ENCODE results near the gene NTRK1. TPM values are rescaled to one million over a fixed set of nuclear protein-coding genes. Genes with fewer than 3 reads are reported as not detected.

The NTRK1 gene
- total and polyA plus RNA-seq, 4 experiments from 2014 or later, result 0.23 TPM; not detected in 3

DNA sequence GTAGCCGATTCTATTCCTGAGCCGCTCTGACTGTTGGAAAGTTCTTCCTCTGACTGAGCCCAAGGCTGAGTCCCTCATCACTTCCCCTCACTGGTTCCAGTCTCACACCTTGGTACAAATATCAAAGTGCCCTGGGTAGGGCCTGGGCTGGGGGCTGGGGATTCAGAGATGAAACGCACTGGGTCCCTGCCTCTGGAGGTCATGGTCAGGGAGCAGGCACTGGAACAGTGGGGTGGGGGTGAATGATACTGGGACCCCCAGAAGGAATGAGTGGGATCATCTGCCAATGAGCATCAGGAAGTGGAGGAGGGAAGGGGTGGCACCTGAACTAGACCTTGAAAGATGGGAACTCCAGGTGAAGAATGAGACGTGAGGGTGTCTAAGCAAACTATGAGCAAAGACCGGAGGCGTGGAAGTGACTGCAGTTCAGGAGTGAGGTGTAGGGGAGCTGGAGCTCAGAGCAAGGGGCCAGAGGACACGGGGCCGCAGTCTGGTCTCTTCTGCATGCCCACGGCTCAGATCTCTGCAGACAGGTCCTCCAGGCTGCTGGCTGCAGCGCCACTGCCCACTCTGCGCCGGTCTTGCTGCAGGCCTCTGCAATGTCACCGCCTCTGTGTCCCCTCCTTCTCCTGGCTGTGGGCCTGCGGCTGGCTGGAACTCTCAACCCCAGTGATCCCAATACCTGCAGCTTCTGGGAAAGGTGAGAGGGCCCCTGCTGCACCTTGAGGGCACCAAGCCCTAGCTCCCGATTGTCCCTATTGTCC lies 42.8 kb downstream of the NTRK1 start:
- DNase-seq, result peak in 1 of 5 donors; percentile 6
- no peaks in the 10 kb centered on the region for H3K36me3 Mint-ChIP-seq
- H3K27ac ChIP-seq (ENCODE audit: low read depth, low read length), result no peak overlapping the region
- H3K4me1 ChIP-seq (ENCODE audit: insufficient read depth, low read length), result no peaks in the 10 kb centered on the region
- peaks cover 15 to 24% of the 10 kb centered on the region in 2 donors for H3K27me3 Mint-ChIP-seq
- no peaks in the 10 kb centered on the region for H3K27me3 ChIP-seq (ENCODE audit: insufficient read depth, low read length)
- H3K4me3 Mint-ChIP-seq, result no peak overlapping the region
- H3K27ac Mint-ChIP-seq, result no peak overlapping the region
- no peaks in the 10 kb centered on the region for H3K36me3 ChIP-seq (ENCODE audit: insufficient read depth, low read length)
- intact Hi-C loops (cut with micrococcal nuclease), result no loop called here
- peaks cover 0 to 2% (median under 1%) of the 10 kb centered on the region in 4 donors for H3K4me1 Mint-ChIP-seq
- ChIA-PET CTCF (ENCODE audit: partially characterized antibody) (no interaction called here), POLR2A (ENCODE audit: partially characterized antibody) (no interaction called here)
- no peaks in the 10 kb centered on the region for H3K9me3 ChIP-seq (ENCODE audit: control insufficient read depth in 1 of 2, low read length in 2 of 2)
- no peak overlapping the region for H3K4me3 ChIP-seq (ENCODE audit: low read length in 2 of 2)
- H3K9me3 Mint-ChIP-seq, result no peaks in the 10 kb centered on the region

DNA sequence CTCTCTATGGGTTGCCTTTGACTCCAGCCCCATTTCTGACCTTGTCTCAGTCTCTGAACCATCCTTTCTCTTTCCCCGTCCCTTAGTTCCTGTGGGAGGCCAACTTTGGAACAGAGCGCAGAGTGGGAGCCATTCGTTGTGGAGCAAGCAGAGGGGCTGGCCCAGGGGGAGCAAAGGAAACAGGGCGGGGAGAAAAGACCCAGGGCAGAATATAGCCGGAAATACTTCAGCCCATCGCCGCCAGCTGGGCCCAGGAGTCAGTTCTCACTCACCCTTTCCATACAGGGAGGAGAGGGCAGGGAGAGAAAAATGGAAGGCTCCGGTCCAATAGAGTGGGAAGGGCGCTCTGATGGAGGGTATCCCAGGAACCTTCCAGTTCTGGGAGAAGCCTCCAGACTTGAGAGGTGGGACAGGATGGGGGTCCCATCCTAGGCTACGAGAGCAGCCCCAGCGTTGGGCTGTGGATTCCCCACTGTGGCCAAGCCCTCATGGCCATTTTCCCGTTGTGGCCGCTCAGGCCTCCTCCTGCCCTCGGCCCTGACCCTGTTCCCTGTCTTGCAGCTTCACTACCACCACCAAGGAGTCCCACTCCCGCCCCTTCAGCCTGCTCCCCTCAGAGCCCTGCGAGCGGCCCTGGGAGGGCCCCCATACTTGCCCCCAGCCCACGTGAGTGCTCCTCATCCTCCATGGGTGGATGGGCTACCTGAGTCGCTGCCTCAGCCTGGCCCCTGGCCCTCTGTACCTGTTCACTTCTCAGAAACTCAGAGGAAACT lies 43.7 kb downstream of the NTRK1 start:
- Histone ChIP-seq H3K9me3 (ENCODE audit: control insufficient read depth in 1 of 2, low read length in 2 of 2) (no peaks in the 10 kb centered on the region), H3K4me1 (ENCODE audit: insufficient read depth, low read length) (no peaks in the 10 kb centered on the region), H3K27me3 (ENCODE audit: insufficient read depth, low read length) (no peaks in the 10 kb centered on the region), H3K27ac (ENCODE audit: low read depth, low read length) (no peak overlapping the region), H3K4me3 (ENCODE audit: low read length in 2 of 2) (no peak overlapping the region), H3K36me3 (ENCODE audit: insufficient read depth, low read length) (no peaks in the 10 kb centered on the region)
- DNase-seq, result peak in 1 of 5 donors; percentile 30
- Mint-ChIP-seq H3K9me3 (no peaks in the 10 kb centered on the region), H3K36me3 (no peaks in the 10 kb centered on the region), H3K27ac (no peak overlapping the region), H3K4me3 (no peak overlapping the region), H3K27me3 (peaks cover 10 to 23% of the 10 kb centered on the region in 2 donors), H3K4me1 (peaks cover 0 to 2% (median under 1%) of the 10 kb centered on the region in 4 donors)
- POLR2A ChIA-PET (ENCODE audit: partially characterized antibody), result no interaction called here
- CTCF ChIA-PET (ENCODE audit: partially characterized antibody), result no interaction called here
- intact Hi-C loops (cut with micrococcal nuclease), result no loop called here

DNA sequence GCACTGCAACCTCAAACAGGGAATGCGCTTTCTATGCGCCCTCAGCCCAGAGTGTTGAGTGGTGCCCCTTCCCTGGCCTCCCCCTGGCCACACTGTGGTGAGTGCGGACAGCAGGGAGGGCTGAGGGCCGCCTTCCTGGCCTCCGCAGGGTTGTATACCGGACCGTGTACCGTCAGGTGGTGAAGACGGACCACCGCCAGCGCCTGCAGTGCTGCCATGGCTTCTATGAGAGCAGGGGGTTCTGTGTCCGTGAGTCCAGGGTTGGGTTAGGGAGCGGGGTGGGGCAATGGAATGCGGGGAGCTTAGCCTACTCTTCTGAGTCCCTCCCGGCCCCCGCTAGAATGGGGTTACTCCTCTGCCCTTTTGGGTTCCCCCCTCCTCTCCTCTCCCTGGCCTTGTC lies 44.5 kb downstream of the NTRK1 start:
- H3K9me3 Mint-ChIP-seq, result no peaks in the 10 kb centered on the region
- no peak for DNase-seq
- peaks cover 0 to 2% (median under 1%) of the 10 kb centered on the region in 4 donors for H3K4me1 Mint-ChIP-seq
- no peak overlapping the region for H3K4me3 Mint-ChIP-seq
- CTCF ChIA-PET (ENCODE audit: partially characterized antibody), result no interaction called here
- H3K27me3 Mint-ChIP-seq, result peaks cover 8 to 24% of the 10 kb centered on the region in 2 donors
- peak overlapping the region in 1 of 7 donors; percentile 51 for H3K27ac Mint-ChIP-seq
- Histone ChIP-seq H3K4me3 (ENCODE audit: low read length in 2 of 2) (no peak overlapping the region), H3K27ac (ENCODE audit: low read depth, low read length) (no peak overlapping the region), H3K36me3 (ENCODE audit: insufficient read depth, low read length) (no peaks in the 10 kb centered on the region), H3K9me3 (ENCODE audit: control insufficient read depth in 1 of 2, low read length in 2 of 2) (no peaks in the 10 kb centered on the region), H3K27me3 (ENCODE audit: insufficient read depth, low read length) (no peaks in the 10 kb centered on the region), H3K4me1 (ENCODE audit: insufficient read depth, low read length) (no peaks in the 10 kb centered on the region)
- intact Hi-C loops (cut with micrococcal nuclease), result no loop called here
- H3K36me3 Mint-ChIP-seq, result no peaks in the 10 kb centered on the region
- POLR2A ChIA-PET (ENCODE audit: partially characterized antibody), result no interaction called here

DNA sequence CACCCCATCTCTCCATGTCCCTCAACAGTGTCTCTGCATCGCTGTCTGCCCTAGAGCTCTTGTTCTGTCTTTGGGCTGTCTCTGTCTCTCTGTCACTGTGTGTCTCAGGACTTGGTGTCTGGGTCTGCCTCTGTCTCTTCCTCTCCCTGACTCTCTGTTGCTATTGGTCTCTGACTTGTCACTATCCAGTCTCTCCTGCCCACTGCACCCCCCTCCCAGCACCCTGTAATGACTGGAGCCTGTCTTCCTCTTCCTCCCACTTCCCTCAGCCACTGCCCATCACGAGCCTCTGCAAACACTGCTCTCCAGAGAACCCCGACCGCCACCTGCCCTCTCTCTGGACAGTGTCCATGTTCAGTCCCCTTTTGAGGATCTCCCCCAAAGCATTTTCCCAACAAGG lies 45.0 kb downstream of the NTRK1 start:
- Histone ChIP-seq H3K27me3 (ENCODE audit: insufficient read depth, low read length) (peaks cover 3% of the 10 kb centered on the region), H3K4me1 (ENCODE audit: insufficient read depth, low read length) (no peaks in the 10 kb centered on the region), H3K36me3 (ENCODE audit: insufficient read depth, low read length) (no peaks in the 10 kb centered on the region), H3K9me3 (ENCODE audit: control insufficient read depth in 1 of 2, low read length in 2 of 2) (no peaks in the 10 kb centered on the region), H3K27ac (ENCODE audit: low read depth, low read length) (no peak overlapping the region), H3K4me3 (ENCODE audit: low read length in 2 of 2) (no peak overlapping the region)
- peaks cover 0 to 2% (median under 1%) of the 10 kb centered on the region in 4 donors for H3K4me1 Mint-ChIP-seq
- intact Hi-C loops (cut with micrococcal nuclease), result no loop called here
- no peak overlapping the region for H3K4me3 Mint-ChIP-seq
- H3K36me3 Mint-ChIP-seq, result no peaks in the 10 kb centered on the region
- POLR2A ChIA-PET (ENCODE audit: partially characterized antibody), result no interaction called here
- CTCF ChIA-PET (ENCODE audit: partially characterized antibody), result no interaction called here
- no peaks in the 10 kb centered on the region for H3K9me3 Mint-ChIP-seq
- H3K27ac Mint-ChIP-seq, result peak overlapping the region in 1 of 7 donors; percentile 51
- peaks cover 8 to 25% of the 10 kb centered on the region in 2 donors for H3K27me3 Mint-ChIP-seq
- DNase-seq, result no peak

DNA sequence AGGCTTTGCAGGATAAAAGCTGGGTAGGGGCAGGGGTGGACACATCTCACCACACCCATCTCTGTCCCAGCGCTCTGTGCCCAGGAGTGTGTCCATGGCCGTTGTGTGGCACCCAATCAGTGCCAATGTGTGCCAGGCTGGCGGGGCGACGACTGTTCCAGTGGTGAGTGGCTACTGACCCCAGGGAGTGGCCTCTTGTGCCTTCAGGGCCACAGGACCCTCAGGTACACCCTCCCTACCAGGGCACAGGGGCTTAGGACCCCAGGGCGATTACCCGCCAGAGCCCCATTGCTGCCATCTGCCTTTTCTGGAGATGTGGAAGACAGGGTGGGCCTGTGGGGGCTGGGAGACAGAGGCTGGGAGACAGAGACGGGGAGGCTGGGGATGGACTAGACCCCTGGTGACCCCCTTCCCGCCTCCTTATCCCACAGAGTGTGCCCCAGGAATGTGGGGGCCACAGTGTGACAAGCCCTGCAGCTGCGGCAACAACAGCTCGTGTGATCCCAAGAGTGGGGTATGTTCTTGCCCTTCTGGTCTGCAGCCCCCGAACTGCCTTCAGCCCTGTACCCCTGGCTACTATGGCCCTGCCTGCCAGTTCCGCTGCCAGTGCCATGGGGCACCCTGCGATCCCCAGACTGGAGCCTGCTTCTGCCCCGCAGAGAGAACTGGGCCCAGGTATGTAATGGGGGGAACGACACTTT lies 45.7 kb downstream of the NTRK1 start:
- peaks cover 0 to 2% (median under 1%) of the 10 kb centered on the region in 4 donors for H3K4me1 Mint-ChIP-seq
- peaks cover 8 to 24% of the 10 kb centered on the region in 2 donors for H3K27me3 Mint-ChIP-seq

DNA sequence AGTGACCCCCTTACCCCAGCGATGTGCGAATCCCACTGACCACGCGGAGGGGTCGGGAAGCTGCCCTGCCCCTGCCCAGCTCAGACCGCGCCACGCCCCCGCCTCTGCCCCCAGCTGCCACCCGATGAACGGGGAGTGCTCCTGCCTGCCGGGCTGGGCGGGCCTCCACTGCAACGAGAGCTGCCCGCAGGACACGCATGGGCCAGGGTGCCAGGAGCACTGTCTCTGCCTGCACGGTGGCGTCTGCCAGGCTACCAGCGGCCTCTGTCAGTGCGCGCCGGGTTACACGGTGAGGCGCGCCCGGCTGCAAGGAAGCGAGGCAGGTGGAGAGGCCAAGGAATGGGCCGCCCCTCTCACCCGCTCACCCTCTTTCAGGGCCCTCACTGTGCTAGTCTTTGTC lies 47.9 kb downstream of the NTRK1 start:
- Mint-ChIP-seq H3K27me3 (peaks cover 8 to 19% of the 10 kb centered on the region in 2 donors), H3K9me3 (no peaks in the 10 kb centered on the region), H3K4me3 (no peak overlapping the region), H3K36me3 (no peaks in the 10 kb centered on the region), H3K4me1 (peaks cover 0 to 2% (median under 1%) of the 10 kb centered on the region in 4 donors), H3K27ac (peak overlapping the region in 1 of 7 donors; percentile 72)
- Histone ChIP-seq H3K27me3 (ENCODE audit: insufficient read depth, low read length) (peaks cover 4% of the 10 kb centered on the region), H3K27ac (ENCODE audit: low read depth, low read length) (no peak overlapping the region), H3K4me1 (ENCODE audit: insufficient read depth, low read length) (no peaks in the 10 kb centered on the region), H3K9me3 (ENCODE audit: control insufficient read depth in 1 of 2, low read length in 2 of 2) (no peaks in the 10 kb centered on the region), H3K36me3 (ENCODE audit: insufficient read depth, low read length) (no peaks in the 10 kb centered on the region), H3K4me3 (ENCODE audit: low read length in 2 of 2) (no peak overlapping the region)
- POLR2A ChIA-PET (ENCODE audit: partially characterized antibody), result no interaction called here
- DNase-seq, result peak in 1 of 5 donors; percentile 20
- CTCF ChIA-PET (ENCODE audit: partially characterized antibody), result interaction anchor here (1.6 kb wide), 1 partner anchor 49 kb away, joined by 4 read pairs; no protein-coding TSS in a partner anchor
- intact Hi-C loops (cut with micrococcal nuclease), result no loop called here

More for the DNA sequence above, 45.7 kb downstream of the NTRK1 start:
- Histone ChIP-seq H3K27me3 (ENCODE audit: insufficient read depth, low read length) (peaks cover 4% of the 10 kb centered on the region), H3K9me3 (ENCODE audit: control insufficient read depth in 1 of 2, low read length in 2 of 2) (no peaks in the 10 kb centered on the region), H3K4me3 (ENCODE audit: low read length in 2 of 2) (no peak overlapping the region), H3K4me1 (ENCODE audit: insufficient read depth, low read length) (no peaks in the 10 kb centered on the region), H3K27ac (ENCODE audit: low read depth, low read length) (no peak overlapping the region), H3K36me3 (ENCODE audit: insufficient read depth, low read length) (no peaks in the 10 kb centered on the region)
- CTCF ChIA-PET (ENCODE audit: partially characterized antibody), result no interaction called here
- intact Hi-C loops (cut with micrococcal nuclease), result no loop called here
- H3K4me3 Mint-ChIP-seq, result no peak overlapping the region
- H3K9me3 Mint-ChIP-seq, result no peaks in the 10 kb centered on the region
- no peaks in the 10 kb centered on the region for H3K36me3 Mint-ChIP-seq
- no peak for DNase-seq
- H3K27ac Mint-ChIP-seq, result peak overlapping the region in 1 of 7 donors; percentile 27
- POLR2A ChIA-PET (ENCODE audit: partially characterized antibody), result no interaction called here

DNA sequence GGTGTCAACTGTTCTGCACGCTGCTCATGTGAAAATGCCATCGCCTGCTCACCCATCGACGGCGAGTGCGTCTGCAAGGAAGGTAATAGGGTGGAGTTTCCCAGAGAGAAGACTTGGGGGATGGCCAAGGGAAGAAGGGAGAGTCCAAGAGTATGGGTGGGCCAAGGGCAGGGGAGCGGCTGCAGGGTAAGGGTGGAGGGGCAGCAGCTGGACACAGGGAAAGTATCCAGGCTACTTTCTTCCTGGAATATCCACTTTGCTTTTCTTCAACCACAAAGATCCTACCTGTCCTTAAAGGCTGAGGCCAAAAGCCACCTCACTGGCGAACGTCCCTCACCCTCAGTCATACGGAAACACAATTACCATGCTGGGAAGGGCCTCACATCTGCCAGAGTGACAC lies 48.3 kb downstream of the NTRK1 start:
- H3K27me3 ChIP-seq (ENCODE audit: insufficient read depth, low read length), result peaks cover 4% of the 10 kb centered on the region

More for the DNA sequence above, 48.3 kb downstream of the NTRK1 start:
- Mint-ChIP-seq H3K27ac (peak overlapping the region in 1 of 7 donors; percentile 72), H3K9me3 (no peaks in the 10 kb centered on the region), H3K4me1 (peaks cover 0 to 2% (median under 1%) of the 10 kb centered on the region in 4 donors), H3K36me3 (no peaks in the 10 kb centered on the region), H3K27me3 (peaks cover 8 to 18% of the 10 kb centered on the region in 2 donors), H3K4me3 (no peak overlapping the region)
- Histone ChIP-seq H3K36me3 (ENCODE audit: insufficient read depth, low read length) (no peaks in the 10 kb centered on the region), H3K4me1 (ENCODE audit: insufficient read depth, low read length) (no peaks in the 10 kb centered on the region), H3K27ac (ENCODE audit: low read depth, low read length) (no peak overlapping the region), H3K4me3 (ENCODE audit: low read length in 2 of 2) (no peak overlapping the region), H3K9me3 (ENCODE audit: control insufficient read depth in 1 of 2, low read length in 2 of 2) (no peaks in the 10 kb centered on the region)
- CTCF ChIA-PET (ENCODE audit: partially characterized antibody), result interaction anchor here (0.8 to 4.7 kb wide), 5 partner anchors 19 to 165 kb away, joined by 3 to 38 read pairs (median 4); no protein-coding TSS in a partner anchor
- peak in 1 of 5 donors; percentile 22 for DNase-seq
- intact Hi-C loops (cut with micrococcal nuclease), result no loop called here
- POLR2A ChIA-PET (ENCODE audit: partially characterized antibody), result no interaction called here
